IMR-90 (cell line): ENCODE results near the gene INCA1. TPM values are rescaled to one million over a fixed set of nuclear protein-coding genes. Genes with fewer than 3 reads are reported as not detected.

Experiments
- ATAC-seq: fragments of 200-7000 bp; cut with Tn5 transposase; 2 replicates; pipeline ENCODE4 v1.9.1; 2020; ENCODE audit warnings: low read depth, mild to moderate bottlenecking, moderate library complexity
- BruUV-seq: library from RNA; stranded (reverse); fragments of 400-500 nt; replicated peaks from 2 replicates; lab custom pipeline; 2021; lab: Mats Ljungman, UMichigan
- CTCF ChIA-PET: fragments of 300-600 bp; formaldehyde crosslinking; extraction: SDS; loops from one replicate; lab custom pipeline; 2021; ENCODE audit warnings: antibody characterized with exemption; lab: Yijun Ruan, JAX
- POLR2A ChIA-PET: fragments of 300-600 bp; sonication (Branson Sonifier 250); formaldehyde crosslinking; loops from one replicate; lab custom pipeline; 2022; ENCODE audit warnings: antibody characterized with exemption; ENCODE audit not compliant: unreplicated experiment; lab: Charles Lee
- DNase-seq: peaks from one replicate; pipeline ENCODE4 v3.0.0; 2013
- H2AFZ ChIP-seq: replicated peaks from 2 replicates; pipeline ENCODE3; 2013; ENCODE audit warnings: low read length, mild to moderate bottlenecking; ENCODE audit not compliant: poor library complexity
- H2AK5ac ChIP-seq: 2 replicates; pipeline ENCODE4 v1.6.1; 2013; ENCODE audit warnings: low read depth, low read length, inconsistent platforms
- H2AK9ac ChIP-seq: replicated peaks from 2 replicates; pipeline ENCODE3; 2013; ENCODE audit warnings: mild to moderate bottlenecking, low read depth, low read length, moderate library complexity; ENCODE audit not compliant: poor library complexity
- H2BK120ac ChIP-seq: 2 replicates; pipeline ENCODE4 v1.6.1; 2013; ENCODE audit warnings: low read depth, low read length, inconsistent platforms
- H2BK15ac ChIP-seq: 3 replicates; pipeline ENCODE4 v1.6.1; 2013; ENCODE audit warnings: low read depth, low read length, inconsistent platforms
- H2BK20ac ChIP-seq: 2 replicates; pipeline ENCODE4 v1.6.1; 2013; ENCODE audit warnings: low read depth, mild to moderate bottlenecking, inconsistent platforms, low read length, moderate library complexity
- H2BK5ac ChIP-seq: 2 replicates; pipeline ENCODE4 v1.6.1; 2013; ENCODE audit warnings: mild to moderate bottlenecking, low read depth, low read length, inconsistent platforms; ENCODE audit not compliant: poor library complexity, severe bottlenecking
- H3K14ac ChIP-seq: replicated peaks from 2 replicates; pipeline ENCODE4 v1.6.1; 2013; ENCODE audit warnings: low read depth, low read length, inconsistent platforms
- H3K18ac ChIP-seq: 2 replicates; pipeline ENCODE4 v1.6.1; 2013; ENCODE audit warnings: low read depth, low read length, control low read depth
- H3K23ac ChIP-seq: 2 replicates; pipeline ENCODE4 v1.6.1; 2013; ENCODE audit warnings: low read depth, low read length, inconsistent platforms
- H3K27ac ChIP-seq: 2 replicates; pipeline ENCODE4 v1.5.1; 2013; ENCODE audit warnings: mild to moderate bottlenecking, control low read depth, low read length; ENCODE audit not compliant: insufficient read depth
- H3K27me3 ChIP-seq: 2 replicates; pipeline ENCODE4 v1.6.1; 2013; ENCODE audit warnings: low read length; ENCODE audit not compliant: control insufficient read depth, insufficient read depth
- H3K36me3 ChIP-seq: 2 replicates; pipeline ENCODE4 v1.6.1; 2013; ENCODE audit warnings: low read length, mixed read lengths; ENCODE audit not compliant: control insufficient read depth, insufficient read depth
- H3K4ac ChIP-seq: 2 replicates; pipeline ENCODE4 v1.6.1; 2013; ENCODE audit warnings: low read depth, low read length, inconsistent platforms
- H3K4me1 ChIP-seq: 2 replicates; pipeline ENCODE4 v1.6.1; 2013; ENCODE audit warnings: low read length, mixed read lengths; ENCODE audit not compliant: control insufficient read depth, insufficient read depth
- H3K4me2 ChIP-seq: 2 replicates; pipeline ENCODE4 v1.6.1; 2013; ENCODE audit warnings: low read depth, mild to moderate bottlenecking, control low read depth, low read length, moderate library complexity
- H3K4me3 ChIP-seq: 2 replicates; pipeline ENCODE4 v1.5.1; 2013; ENCODE audit warnings: low read depth, mild to moderate bottlenecking, control low read depth, low read length, moderate library complexity; ENCODE audit not compliant: insufficient read depth
- H3K56ac ChIP-seq: 2 replicates; pipeline ENCODE4 v1.6.1; 2013; ENCODE audit warnings: low read length, inconsistent platforms; ENCODE audit not compliant: insufficient read depth; ENCODE audit errors: extremely low read depth
- H3K79me1 ChIP-seq, 2 experiments: 2 replicates each; pipeline ENCODE4 v1.6.1; 2013; ENCODE audit warnings: low read length in 2 of 2, inconsistent platforms in 1 of 2, low read depth in 1 of 2
- H3K9ac ChIP-seq: 2 replicates; pipeline ENCODE4 v1.6.1; 2013; ENCODE audit warnings: low read depth, low read length, control low read depth
- H3K9me1 ChIP-seq: 2 replicates; pipeline ENCODE4 v1.6.1; 2013; ENCODE audit warnings: low read length, inconsistent platforms; ENCODE audit not compliant: insufficient read depth
- H3K9me3 ChIP-seq: 2 replicates; pipeline ENCODE4 v1.6.1; 2013; ENCODE audit warnings: low read length; ENCODE audit not compliant: control insufficient read depth, insufficient read depth
- H4K20me1 ChIP-seq: 2 replicates; pipeline ENCODE4 v1.6.1; 2013; ENCODE audit warnings: low read length, inconsistent platforms; ENCODE audit not compliant: insufficient read depth
- H4K5ac ChIP-seq: 2 replicates; pipeline ENCODE4 v1.6.1; 2013; ENCODE audit warnings: mild to moderate bottlenecking, low read depth, low read length, control low read depth
- H4K8ac ChIP-seq, 2 experiments: 2 replicates each; pipeline ENCODE4 v1.6.1; 2013; ENCODE audit warnings: low read depth in 2 of 2, low read length in 2 of 2, control low read depth in 1 of 2, inconsistent platforms in 1 of 2
- H4K91ac ChIP-seq: 2 replicates; pipeline ENCODE4 v1.6.1; 2013; ENCODE audit warnings: low read depth, low read length, inconsistent platforms; ENCODE audit not compliant: insufficient read depth
- BHLHE40 ChIP-seq: fragments of 150-350 bp; IDR thresholded peaks from 2 replicates; pipeline ENCODE4 v1.6.1; 2016; ENCODE audit warnings: mild to moderate bottlenecking, low read depth, low read length
- CHD1 ChIP-seq: IDR thresholded peaks from 2 replicates; pipeline ENCODE4 v1.6.1; 2012; ENCODE audit warnings: low read depth, low read length, improper control_type of control experiment
- FOS ChIP-seq: fragments of 150-350 bp; IDR thresholded peaks from 2 replicates; pipeline ENCODE4 v1.6.1; 2016; ENCODE audit warnings: low read depth, low read length
- MXI1 ChIP-seq: IDR thresholded peaks from 2 replicates; pipeline ENCODE4 v1.6.1; 2012; ENCODE audit warnings: low read depth, mild to moderate bottlenecking, low read length, moderate library complexity, borderline replicate concordance
- NFE2L2 ChIP-seq: fragments of 150-350 bp; IDR thresholded peaks from 2 replicates; pipeline ENCODE4 v1.6.1; 2016; ENCODE audit warnings: low read depth, mild to moderate bottlenecking, low read length
- POLR2A ChIP-seq: IDR thresholded peaks from 2 replicates; pipeline ENCODE4 v1.6.1; 2012; ENCODE audit warnings: mild to moderate bottlenecking, low read depth, low read length
- RCOR1 ChIP-seq: IDR thresholded peaks from 2 replicates; pipeline ENCODE4 v1.6.1; 2012; ENCODE audit warnings: mild to moderate bottlenecking, low read length, improper control_type of control experiment; ENCODE audit not compliant: insufficient replicate concordance
- RFX5 ChIP-seq: IDR thresholded peaks from 2 replicates; pipeline ENCODE4 v1.8.0; 2012; ENCODE audit warnings: low read depth, mild to moderate bottlenecking, low read length, moderate library complexity
- WGBS, 2 experiments: methylation state at CpG; one replicate each; pipeline versions ENCODE4 v1.1.5 to v1.1.7; 2013; ENCODE audit warnings: missing lambda C conversion rate in 2 of 2; ENCODE audit not compliant: insufficient read length in 1 of 2; ENCODE audit errors: extremely low coverage in 2 of 2; 5-methylcytosine and 5-hydroxymethylcytosine counted together
- dilution Hi-C: fragments of 300-500 bp; cut with HindIII; formaldehyde crosslinking; loops from one replicate; pipeline ENCODE4 v1.14.3; 2018; ENCODE audit warnings: low sequenced_read_pairs; ENCODE audit not compliant: unreplicated experiment
- in situ Hi-C: fragments of 300-500 bp; cut with MboI; formaldehyde crosslinking; loops from 3 replicates; pipeline ENCODE4 v1.14.3; 2019; ENCODE audit warnings: low sequenced_read_pairs, inconsistent platforms, mixed read lengths
- intact Hi-C: fragments of 100-400 bp; cut with micrococcal nuclease; formaldehyde crosslinking; loops from 2 replicates; pipeline ENCODE4 v1.10.0; 2022
- polyA plus RNA-seq, 3 experiments: library from polyadenylated mRNA; depleted of rRNA; stranded (reverse); fragments of >200 nt; gene quantifications; 2 replicates each; pipeline ENCODE4 v1.2.3, GENCODE V29; 2012; ENCODE audit warnings: low replicate concordance in 1 of 3
- total RNA-seq: library from RNA; depleted of rRNA; stranded (reverse); fragments of >200 nt; gene quantifications from 2 replicates; pipeline ENCODE4 v1.2.3, GENCODE V29; 2012
- TF ChIP-seq, protein P1 (sequence below): fragments of 150-350 bp; IDR thresholded peaks from 2 replicates; pipeline ENCODE4 v1.6.1; 2017; ENCODE audit warnings: mild to moderate bottlenecking, antibody characterized with exemption, low read length, low read depth

INCA1 gene
- total and polyA plus RNA-seq, 2 of the 4 experiments (the other 2 are of a cell fraction), result 0.18 to 0.51 TPM

DNA sequence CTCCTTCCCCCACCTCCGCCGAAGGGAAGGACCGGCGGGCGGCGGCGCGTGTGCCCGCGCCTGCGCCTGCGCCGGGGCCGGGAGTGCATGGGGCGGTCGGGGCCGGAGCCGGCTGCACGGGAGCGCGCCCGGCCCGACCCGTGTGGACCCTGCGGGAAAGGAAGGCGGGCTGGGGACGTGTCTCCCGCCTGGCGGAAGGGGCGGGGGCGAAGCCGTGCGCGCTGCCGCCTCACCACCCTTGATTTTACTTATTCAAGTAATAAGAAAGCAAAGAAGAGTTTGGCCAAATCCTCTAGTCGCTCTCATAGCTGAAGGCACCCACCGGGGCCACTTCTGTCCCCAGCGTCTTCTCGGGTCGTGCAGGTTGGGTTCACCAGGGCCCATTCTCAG is 48.4 kb downstream of the INCA1 start:
- POLR2A ChIA-PET, result interaction anchor here (0.6 to 3.5 kb wide), 6 partner anchors 8 to 392 kb away, joined by 3 to 19 read pairs (median 6); partner anchors contain the start of genes KIF1C and SPAG7
- H3K27me3 ChIP-seq, result no peaks in the 10 kb centered on the region
- H3K4me3 ChIP-seq, result peak overlapping the region; percentile 98
- peaks cover 26% of the 10 kb centered on the region for H3K36me3 ChIP-seq
- peak overlapping the region; percentile 95 for H2BK120ac ChIP-seq
- H2AK5ac ChIP-seq, result peak overlapping the region; percentile 79
- H3K9me3 ChIP-seq, result no peaks in the 10 kb centered on the region
- peak overlapping the region; percentile 95 for H3K56ac ChIP-seq
- peak overlapping the region; percentile 91 for H4K91ac ChIP-seq
- H3K23ac ChIP-seq, result peak overlapping the region; percentile 94
- in situ Hi-C loops (no loop called here), intact Hi-C loops (loop anchor here (1.0 kb wide), 2 partner anchors 18 to 38 kb away; partner anchors contain the start of genes CAMTA2 and SPAG7), dilution Hi-C loops (no loop called here)
- peak overlapping the region; percentile 97 for H3K4ac ChIP-seq
- H3K9me1 ChIP-seq, result peaks cover 27% of the 10 kb centered on the region; the same call in 1 of the 2 replicates
- H3K27ac ChIP-seq, result peak overlapping the region; percentile 91
- peak overlapping the region; percentile 91; the same call in 1 of the 3 replicates for H2BK15ac ChIP-seq
- H4K5ac ChIP-seq, result peak overlapping the region; percentile 61
- peak overlapping the region; percentile 94; the same call in 1 of the 2 replicates for H2BK20ac ChIP-seq
- peaks cover 46% of the 10 kb centered on the region for H4K20me1 ChIP-seq
- H3K18ac ChIP-seq, result peak overlapping the region; percentile 71
- H3K4me2 ChIP-seq, result peak overlapping the region; percentile 88
- peaks cover 38% of the 10 kb centered on the region for H3K4me1 ChIP-seq
- H3K79me1 ChIP-seq, result peaks cover 17 to 40% of the 10 kb centered on the region in 2 experiments; a peak in 3 of 4 replicates
- peak overlapping the region; percentile 87 for H3K9ac ChIP-seq
- 0% methylated on average over 2 of the region's 40 CpGs; no CpG with 5 or more reads in 1 of the 2 experiments for WGBS, 2 experiments
- peak overlapping the region; percentile 96 for H2AK9ac ChIP-seq
- H4K8ac ChIP-seq, result peak overlapping the region; percentile 62 to 99
- TF ChIP-seq CHD1, result no peak
- TF ChIP-seq NFE2L2, result no peak
- TF ChIP-seq FOS, result no peak
- peak; percentile 37 for TF ChIP-seq RCOR1
- TF ChIP-seq RFX5, result no peak
- no peak; the same call in 1 of the 2 replicates for TF ChIP-seq POLR2A
- TF ChIP-seq, protein P1, sequence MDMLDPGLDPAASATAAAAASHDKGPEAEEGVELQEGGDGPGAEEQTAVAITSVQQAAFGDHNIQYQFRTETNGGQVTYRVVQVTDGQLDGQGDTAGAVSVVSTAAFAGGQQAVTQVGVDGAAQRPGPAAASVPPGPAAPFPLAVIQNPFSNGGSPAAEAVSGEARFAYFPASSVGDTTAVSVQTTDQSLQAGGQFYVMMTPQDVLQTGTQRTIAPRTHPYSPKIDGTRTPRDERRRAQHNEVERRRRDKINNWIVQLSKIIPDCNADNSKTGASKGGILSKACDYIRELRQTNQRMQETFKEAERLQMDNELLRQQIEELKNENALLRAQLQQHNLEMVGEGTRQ, result peak; percentile 65
- TF ChIP-seq BHLHE40, result peak; percentile 41; the same call in 1 of the 2 replicates
- 0 out of 2 replicates have a peak, but pooled peaks have one; percentile 36 for TF ChIP-seq MXI1
- H2BK5ac ChIP-seq, result peak overlapping the region; percentile 90
- ATAC-seq (peak; percentile 62), DNase-seq (peak; percentile 89)
- BruUV-seq, result no TSS peak
- CTCF ChIA-PET, result no interaction called here
- peak overlapping the region; percentile 85 for H2AFZ ChIP-seq
- H3K14ac ChIP-seq, result peak overlapping the region; percentile 98
